Prostate gland (tissue), 2 donors: ENCODE results near the gene ADM5.

Experiments
- CTCF ChIP-seq, 4 experiments: fragments of 200-600 bp in 2 of 4; fragments of 450-650 bp in 2 of 4; sonication (generic) in 2 of 4; IDR thresholded peaks; 1 replicate in 3 of 4; 2 replicates in 1 of 4; pipeline ENCODE4 v1.5.1; 2016 to 2019; ENCODE audit warnings: antibody characterized with exemption in 4 of 4, mild to moderate bottlenecking in 2 of 4, moderate library complexity in 2 of 4
- POLR2A ChIP-seq: fragments of 450-650 bp; IDR thresholded peaks from one replicate; pipeline ENCODE4 v1.6.1; 2016; ENCODE audit warnings: antibody characterized with exemption, mild to moderate bottlenecking
- POLR2AphosphoS5 ChIP-seq: sonication (generic); formaldehyde crosslinking; IDR thresholded peaks from one replicate; pipeline ENCODE4 v1.6.1; 2017; ENCODE audit warnings: antibody characterized with exemption

DNA sequence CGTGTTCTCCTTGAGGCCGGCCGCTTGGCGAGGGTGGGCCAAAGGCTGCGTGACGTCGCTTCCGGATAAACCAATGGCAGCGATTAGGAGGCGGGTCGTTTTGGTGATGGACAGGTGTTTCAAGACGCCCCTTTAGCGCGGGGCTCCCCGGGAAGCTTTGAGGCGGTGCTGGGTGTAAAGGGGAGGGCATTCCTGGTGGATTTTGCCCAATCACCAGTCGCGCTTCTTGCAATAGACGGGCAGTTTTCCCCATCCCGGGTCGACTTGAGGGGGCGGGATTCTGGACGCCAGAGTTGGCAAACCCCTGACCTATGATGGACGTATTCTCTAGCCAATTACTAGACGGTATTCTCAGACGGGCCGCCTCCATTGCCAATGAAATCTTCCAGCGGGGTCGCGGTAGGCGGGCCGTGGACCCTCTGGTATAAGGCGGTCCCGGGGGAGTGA lies 12.6 kb upstream of the ADM5 start:
- TF ChIP-seq CTCF (IDR thresholded peaks at IDR 0.05) (no peak), POLR2A (no peak), POLR2AphosphoS5 (peak; percentile 91)
